ENCODE data around the gene OR10H3.
"Not testable (repeated sequence)": the region's sequence is repeated elsewhere in the genome, so short reads cannot be mapped to it uniquely, and the experiment has no call there.

Gene OR10H3, protein sequence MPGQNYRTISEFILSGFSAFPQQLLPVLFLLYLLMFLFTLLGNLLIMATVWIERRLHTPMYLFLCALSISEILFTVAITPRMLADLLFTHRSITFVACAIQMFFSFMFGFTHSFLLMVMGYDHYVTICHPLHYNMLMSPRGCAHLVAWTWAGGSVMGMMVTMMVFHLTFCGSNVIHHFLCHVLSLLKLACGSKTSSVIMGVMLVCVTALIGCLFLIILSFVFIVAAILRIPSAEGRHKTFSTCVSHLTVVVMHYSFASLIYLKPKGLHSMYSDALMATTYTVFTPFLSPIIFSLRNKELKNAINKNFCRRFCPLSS

DNA sequence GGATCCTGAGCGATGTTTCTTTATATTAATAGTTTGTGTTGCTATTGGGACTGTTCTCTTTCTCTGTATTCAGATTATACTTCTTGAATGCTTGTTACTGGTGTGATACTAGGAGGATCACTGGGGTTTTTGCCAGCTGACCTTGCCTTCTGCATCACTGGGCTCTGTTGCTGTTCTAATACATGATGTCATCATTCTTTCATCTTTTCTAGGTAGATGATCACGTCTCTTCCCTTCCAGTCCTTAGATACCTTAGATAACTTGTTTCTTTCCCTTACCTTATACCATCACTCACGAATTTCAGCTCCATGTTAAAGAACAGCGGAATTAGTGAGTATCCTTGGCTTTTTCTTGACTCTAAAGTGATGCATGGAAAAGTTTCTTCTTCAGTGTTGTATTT, at the start of gene OR10H3:
Gene OR10H3 (plus strand): TSS at position 264 of the 400 bp plus-strand sequence. CDS start 3,408 bp downstream, outside the sequence.
- no peak for DNase-seq (ENCODE audit: low spot score)

DNA sequence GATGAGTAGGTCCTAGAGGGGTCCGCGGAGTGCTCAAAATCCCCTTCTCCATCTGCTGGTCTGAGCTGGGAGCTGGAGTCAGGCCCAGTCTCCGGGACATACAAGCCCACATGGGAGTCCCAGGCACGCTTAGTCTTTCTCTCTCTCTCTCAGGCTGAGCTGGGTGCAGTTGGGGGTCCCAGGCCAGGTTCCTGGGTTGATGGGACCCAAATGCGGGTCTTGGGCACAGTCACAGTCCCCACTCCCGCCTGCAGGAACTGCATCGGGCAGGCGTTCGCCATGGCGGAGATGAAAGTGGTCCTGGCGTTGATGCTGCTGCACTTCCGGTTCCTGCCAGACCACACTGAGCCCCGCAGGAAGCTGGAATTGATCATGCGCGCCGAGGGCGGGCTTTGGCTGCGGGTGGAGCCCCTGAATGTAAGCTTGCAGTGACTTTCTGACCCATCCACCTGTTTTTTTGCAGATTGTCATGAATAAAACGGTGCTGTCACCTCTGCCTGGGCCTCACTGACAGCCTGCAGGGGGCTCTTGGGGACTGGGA, 41.1 kb upstream of the OR10H3 start:
- DNase-seq (ENCODE audit: low spot score), result no peak

DNA sequence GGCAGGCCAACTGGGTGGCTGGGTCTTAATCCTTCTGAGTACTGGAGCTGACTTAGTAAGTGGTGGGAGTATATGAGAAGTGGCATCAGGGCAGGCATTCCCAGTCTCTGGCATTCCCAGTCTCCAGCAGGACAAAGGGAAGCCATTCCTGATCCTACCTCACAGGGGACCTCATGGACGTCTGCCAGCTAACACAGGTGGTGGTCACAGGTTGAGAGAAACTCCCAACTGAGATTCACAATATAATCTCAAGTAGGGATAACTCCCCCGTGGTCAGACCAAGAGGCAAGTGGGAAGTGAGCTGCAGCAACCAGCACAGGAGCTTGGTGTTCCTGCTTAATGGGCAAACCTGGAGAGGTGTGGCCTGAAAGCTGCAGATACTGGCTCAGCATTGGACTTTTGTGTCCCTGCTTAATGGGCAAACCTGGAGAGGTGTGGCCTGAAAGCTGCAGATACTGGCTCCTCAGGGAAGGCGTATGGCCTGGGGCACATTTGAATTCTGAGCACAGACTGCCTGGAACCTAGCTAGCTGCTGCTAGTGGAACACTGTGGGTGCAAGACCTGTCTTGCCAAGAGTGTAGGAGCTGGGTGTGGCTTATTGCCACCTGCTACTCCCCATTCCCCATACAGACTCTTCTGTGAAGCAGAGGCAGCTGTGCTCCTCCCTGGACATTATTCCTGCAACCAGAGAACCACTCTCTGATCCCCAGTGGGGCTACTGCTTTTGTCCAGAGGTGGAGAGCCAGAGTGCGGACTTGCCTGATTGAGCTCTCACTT, 35.8 kb upstream of the OR10H3 start:
- no peak for DNase-seq (ENCODE audit: low spot score)

DNA sequence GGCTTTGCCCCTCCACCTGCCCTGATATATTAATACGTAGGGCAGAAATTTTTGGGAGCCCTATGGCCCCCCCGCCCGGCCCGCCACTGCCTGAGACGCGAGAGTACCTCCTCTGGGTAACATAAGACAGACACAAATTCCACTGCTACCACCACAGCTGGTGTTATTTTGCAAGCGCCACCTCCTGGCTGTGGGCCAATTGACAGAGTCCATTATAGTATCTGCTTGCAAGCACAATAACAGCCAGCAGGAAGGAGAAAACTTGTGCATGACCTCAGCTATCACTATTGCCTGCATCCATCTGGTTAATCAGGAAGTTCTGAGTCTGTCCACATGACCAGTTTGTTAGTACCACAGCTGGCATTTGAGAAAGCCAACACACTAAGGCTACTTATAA, 35.3 kb upstream of the OR10H3 start:
- DNase-seq (ENCODE audit: low spot score), result peak; percentile 25

DNA sequence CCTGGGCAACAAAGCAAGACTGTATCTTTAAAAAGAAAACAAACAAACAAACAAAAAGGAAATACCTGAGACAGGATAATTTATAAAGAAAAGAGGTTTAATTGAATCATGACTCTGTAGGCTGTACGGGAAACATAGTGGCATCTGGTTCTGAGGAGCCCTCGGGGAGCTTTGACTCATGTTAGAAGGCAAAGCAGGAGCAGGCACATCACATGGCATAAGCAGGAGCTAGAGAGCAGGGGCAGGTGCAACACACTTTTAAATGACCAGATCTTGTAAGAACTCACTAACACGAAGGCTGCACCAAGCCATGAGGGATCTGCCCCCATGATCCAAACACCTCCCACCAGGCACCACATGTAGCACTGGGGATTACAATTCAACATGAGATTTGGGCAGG, 23.1 kb upstream of the OR10H3 start:
- no peak for DNase-seq (ENCODE audit: low spot score)

DNA sequence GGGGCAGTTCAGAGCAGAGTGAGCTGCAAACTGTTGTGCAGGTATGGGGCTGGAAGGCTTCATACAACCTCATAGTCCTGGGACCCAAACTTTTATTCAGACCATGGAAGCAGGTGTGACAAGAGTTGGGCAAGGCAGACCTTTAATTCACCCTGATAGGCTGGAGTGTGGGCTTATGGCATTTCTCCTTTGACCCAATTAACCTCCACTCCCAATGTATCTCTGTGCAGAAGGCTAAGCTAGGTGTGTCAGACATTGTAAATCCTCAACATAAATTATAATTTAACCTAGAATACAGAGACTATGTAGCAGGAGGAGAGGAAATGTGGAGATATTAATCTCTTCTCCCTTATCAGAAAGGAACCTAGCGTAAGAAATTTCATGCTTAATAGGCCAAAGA, 22.1 kb upstream of the OR10H3 start:
- DNase-seq (ENCODE audit: low spot score), result no peak

DNA sequence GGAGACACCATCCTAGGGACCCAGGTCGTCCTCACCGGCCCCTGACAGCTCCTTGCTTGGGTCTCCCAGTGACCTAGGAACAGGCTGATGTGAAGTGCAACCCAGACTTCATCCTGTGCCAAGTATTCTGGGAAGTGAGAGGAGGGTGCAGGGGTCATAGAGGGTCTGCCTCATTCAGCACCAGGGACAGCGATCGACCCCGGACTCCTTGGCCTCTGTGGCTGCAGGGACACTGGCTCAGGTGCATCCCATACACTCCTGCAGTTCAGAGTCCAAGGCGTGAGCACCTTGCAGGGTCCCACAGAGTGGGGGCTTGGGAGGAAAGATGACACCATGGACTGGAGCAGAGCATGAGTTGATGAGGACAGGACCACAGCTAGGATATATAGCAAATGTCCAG, 20.0 kb upstream of the OR10H3 start:
- DNase-seq (ENCODE audit: low spot score), result no peak

DNA sequence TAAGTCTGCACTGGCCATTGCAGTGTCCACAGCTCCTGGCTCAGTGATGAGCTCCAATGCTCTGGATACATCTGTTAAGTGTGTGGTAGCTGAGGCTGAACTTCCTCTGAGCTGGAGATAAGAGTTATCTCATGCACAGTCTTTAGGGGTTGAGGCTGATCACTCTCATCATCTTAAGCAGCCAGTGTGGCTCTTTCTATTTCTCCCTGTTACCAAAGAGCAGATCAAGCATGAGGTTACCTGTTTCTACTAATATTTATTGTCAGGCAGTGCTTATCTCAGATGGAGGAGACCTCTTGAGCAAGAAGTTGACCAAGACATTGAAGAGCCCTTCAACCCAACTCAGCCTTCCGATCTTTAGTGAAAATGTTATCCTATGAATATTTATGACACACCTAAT, 16.5 kb upstream of the OR10H3 start:
- no peak for DNase-seq (ENCODE audit: low spot score)

DNA sequence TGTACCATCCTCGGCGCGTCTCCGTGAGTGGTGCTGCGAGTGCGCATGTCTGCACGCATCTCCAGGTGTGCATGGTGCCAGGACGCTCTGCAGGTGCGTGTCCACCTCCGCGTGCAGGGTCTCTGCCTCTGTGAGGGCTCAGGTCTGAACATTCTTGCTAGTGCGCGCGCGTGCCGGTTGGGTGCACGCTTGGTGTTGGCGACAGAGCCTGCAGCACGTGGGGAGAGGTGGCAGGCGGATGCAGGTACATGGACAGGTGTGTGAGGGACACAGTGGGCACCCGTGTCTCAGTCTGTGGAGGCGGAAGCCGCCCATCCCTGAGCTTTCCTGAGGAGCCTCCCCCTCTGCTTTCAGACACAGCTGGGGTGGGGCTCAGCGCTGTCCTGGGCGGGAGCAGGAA, 14.8 kb upstream of the OR10H3 start:
- DNase-seq (ENCODE audit: low spot score), result no peak

DNA sequence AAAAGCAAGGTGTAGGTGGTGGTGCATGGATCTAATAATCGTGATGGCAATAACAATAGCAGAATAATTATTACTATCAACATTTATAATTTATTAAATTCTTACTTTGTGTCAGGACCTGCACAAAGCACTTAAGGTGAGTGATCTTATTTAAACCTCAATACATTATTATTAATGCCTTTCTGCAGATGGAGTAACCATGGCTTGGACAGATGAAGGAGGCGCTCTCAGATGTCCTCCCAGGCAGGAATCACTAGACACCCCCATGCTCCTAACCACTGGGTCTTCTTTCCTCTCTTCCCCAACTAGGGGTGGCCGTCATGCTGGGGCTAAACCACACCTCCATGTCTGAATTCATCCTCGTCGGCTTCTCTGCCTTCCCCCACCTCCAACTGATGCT, 10.1 kb upstream of the OR10H3 start, which contains the start of gene OR10H2:
Gene OR10H2 (plus strand): TSS at position 301 of the 400 bp plus-strand sequence. CDS start 20 bp downstream, at position 321.
- DNase-seq (ENCODE audit: low spot score), result no peak

DNA sequence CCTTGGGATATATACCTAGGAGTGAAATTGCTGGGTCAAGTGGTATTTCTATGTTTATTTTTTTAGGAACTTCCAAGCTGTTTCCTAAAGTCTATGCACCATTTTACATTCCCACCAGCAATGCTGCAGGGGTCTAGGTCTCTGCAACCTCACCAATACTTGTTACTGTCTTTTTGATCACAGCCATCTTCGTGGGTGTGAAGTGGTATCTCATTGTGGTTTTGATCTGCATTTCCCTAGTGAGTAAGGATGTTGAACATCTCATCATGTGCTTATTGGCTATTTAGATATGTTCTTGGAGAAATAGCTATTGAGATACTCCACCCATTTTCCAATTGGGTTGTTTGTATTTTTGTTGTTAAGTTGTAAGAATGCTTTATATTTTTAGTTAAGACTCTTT, 7.2 kb upstream of the OR10H3 start:
- DNase-seq (ENCODE audit: low spot score), result no peak

DNA sequence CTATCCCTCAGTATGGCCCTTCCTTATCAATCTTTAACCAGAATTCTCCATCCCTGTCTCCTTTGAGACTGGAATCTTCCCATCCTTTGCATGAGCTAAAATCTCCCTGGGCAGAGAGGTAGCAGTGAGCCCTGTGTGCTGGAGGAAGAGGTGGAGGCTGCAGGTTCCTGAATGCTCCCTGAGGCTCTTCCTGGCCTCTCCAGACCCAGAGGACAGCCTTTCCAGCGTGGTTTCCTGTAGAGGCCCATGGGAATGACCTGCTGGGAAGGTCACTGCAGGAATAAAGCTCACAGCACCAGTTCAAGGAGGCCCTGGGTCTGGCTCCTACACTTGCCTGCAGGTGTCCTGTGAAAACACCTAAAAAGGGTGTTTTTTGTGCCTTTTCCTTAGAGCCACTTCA, 5.4 kb upstream of the OR10H3 start:
- no peak for DNase-seq (ENCODE audit: low spot score)

DNA sequence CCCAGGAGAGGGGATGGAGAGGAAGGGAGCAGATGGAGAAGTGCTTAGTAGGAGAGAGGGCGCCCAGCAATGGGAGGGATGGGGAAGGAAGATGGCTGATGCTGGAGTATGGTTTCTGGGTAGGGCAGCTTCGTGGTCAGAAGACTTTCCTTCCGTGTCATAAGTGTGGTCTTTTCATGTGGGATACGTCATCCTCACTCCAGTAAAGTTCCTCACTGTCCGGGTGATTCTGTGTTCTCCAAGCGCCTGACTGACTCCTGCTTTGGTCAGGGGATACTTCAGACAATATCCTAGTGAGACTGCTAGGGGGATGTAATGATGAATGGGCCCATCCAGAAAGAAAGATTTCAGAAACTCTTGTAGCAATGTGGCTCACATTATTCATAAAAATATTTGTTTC, 3.9 kb upstream of the OR10H3 start:
- DNase-seq (ENCODE audit: low spot score), result no peak

DNA sequence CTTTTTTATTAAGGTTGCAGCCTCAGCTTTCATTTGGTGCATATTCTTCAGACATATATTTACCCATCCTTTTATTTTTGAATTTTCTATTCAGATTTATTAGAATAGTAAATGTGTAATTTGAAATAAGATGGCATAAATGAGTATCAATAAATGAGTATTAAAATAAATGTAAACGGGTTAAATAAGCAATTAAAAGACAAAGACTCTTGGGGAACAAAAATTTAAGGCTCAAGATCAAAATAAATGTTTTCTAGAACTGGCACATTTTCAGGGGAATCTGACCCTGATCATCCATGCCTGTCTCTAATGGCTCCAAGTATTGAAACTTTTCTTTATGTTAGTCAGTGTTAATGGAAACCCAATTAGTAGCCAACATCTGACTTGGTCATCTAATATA, 3.0 kb downstream of the OR10H3 start:
- DNase-seq (ENCODE audit: low spot score), result no peak

DNA sequence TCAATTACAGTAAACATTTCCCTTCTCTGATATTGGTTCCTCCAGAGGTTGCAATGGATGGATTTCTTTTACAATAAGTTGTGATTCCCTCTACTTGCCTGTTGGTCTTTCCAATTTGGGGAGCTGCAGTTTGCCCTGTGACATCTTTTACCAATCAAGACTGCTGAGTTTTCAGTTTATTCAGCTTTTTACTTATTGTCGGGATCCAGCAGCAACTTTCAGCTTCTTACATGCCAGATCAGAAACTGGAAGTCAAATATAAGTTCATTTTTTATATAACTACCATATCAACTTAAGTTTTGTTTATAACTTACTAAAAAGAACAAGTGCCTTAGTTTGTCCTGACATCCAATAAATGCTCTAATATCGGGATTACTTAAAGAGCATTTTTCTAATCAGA, 10.5 kb downstream of the OR10H3 start:
- no peak for DNase-seq (ENCODE audit: low spot score)

DNA sequence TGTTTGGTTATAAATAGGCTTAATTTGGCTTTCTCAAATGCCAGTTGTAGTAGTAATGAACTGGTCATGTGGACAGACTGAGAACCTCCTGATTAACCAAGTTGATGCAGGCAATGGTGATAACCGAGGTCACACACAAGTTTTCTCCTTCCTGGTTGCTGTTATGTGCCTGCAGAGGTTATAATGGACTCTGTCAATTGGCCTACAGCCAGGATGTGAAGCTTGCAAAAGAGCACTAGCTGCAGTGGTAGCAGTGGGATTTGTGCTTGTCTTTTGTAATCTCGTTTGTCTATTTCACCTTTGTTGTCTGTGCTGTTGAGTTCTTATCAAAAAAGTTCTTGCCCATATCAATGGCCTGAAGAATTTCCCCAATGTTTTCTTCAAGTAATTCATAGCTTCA, 20.6 kb downstream of the OR10H3 start:
- DNase-seq (ENCODE audit: low spot score), result no peak

DNA sequence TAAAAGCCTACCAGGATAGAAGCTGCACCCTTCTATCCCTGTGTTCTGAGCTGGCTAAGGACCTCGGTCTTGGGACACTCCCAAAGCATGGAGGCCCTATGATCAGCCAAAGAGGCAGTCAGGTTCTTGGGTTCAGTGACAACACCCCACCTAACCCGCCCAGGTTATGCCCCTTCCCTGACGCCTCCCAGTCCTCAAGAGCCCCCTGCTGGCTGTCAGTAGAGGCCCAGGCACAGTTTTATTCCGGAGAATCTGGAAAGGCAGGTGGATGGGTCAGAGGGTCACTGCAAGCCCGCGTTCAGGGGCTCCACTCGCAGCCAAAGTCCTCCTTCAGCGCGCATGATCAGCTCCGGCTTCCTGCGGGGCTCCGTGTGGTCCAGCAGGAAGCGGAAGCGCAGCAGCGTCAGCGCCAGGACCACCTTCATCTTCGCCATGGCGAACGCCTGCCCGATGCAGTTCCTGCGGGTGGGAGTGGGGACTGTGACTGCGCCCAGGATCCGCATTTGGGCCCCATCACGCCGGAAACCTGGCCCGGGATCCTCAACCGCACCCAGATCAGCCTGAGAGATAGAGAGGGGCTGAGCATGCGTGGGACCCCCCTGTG, 22.3 kb downstream of the OR10H3 start:
- DNase-seq (ENCODE audit: low spot score), result no peak

DNA sequence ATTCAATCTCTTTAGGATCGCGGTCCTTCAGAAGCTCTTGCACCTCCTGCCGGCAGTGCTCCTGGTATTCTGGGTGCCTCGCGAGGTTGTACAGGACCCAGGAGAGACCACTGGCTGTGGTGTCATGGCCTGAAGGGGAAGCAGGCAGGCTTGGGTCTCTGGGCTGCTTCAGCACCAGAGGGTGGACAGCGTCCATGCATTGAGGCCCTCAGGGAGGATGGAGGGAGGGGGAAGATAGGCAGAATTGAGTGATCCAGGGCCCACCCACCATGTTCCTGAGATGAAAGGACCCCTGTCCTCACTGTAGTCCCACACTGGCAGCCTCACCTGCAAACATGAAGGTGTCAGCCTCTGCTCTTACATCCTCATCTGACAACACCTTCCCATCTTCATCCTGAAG, 31.8 kb downstream of the OR10H3 start:
- no peak for DNase-seq (ENCODE audit: low spot score)

DNA sequence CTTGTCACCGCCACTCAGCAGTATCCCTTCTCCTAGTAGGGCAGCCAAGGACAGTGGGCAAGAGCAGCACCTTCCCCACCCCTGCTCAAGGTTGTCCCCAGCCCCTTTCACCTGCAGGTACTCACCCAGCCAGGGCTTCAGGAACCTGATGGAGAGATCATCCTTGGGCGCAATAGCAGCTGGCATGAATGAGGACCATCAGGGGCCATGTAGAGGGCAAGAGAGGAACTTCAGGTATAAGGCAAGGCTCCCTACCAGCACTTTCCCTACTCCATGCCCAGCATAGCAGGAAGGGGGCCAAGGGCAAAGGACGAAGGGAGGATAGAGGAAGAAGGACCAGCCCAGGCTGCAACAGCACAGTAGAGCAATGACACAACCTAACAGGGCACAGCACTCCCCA, 36.4 kb downstream of the OR10H3 start:
- DNase-seq (ENCODE audit: low spot score), result not testable (repeated sequence)

DNA sequence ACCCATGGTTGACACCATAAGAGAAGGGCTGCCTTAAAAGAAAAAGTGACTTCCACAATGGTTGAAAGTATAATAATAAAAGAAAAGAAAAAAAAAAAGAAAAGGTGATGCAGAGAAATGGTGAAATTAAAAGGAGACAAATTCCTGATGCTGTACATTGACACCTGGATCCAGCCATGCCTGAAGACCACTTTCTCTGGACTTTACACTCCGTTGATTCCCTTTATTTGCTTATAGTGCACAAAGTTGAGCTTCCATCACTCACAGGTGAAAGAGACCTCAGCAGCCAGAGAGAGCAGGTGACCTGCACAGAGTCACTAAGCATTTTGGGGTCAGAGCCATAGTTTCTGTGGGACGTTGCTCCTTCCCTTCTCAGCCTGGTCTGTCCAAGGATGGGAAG, 37.5 kb downstream of the OR10H3 start:
- no peak for DNase-seq (ENCODE audit: low spot score)

DNA sequence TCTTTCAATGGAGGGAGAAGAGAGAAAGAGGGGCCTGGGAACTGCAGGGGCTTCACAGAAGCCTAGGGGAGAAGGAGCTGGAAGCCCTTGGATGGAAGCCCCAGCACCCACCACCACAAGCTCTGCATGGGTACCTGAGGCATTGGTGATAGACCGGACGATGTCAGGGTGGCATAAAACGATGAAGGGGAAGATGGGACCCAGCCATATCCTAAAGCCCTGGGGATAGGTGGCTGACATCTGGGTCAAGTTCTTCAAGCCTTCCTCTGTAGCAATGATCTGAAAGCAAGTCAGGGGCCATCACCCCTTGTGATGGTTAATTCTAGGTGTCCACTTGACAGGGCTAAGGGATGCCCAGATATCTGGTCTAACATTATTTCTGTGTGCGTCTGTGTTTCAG, 38.5 kb downstream of the OR10H3 start:
- no peak for DNase-seq (ENCODE audit: low spot score)

DNA sequence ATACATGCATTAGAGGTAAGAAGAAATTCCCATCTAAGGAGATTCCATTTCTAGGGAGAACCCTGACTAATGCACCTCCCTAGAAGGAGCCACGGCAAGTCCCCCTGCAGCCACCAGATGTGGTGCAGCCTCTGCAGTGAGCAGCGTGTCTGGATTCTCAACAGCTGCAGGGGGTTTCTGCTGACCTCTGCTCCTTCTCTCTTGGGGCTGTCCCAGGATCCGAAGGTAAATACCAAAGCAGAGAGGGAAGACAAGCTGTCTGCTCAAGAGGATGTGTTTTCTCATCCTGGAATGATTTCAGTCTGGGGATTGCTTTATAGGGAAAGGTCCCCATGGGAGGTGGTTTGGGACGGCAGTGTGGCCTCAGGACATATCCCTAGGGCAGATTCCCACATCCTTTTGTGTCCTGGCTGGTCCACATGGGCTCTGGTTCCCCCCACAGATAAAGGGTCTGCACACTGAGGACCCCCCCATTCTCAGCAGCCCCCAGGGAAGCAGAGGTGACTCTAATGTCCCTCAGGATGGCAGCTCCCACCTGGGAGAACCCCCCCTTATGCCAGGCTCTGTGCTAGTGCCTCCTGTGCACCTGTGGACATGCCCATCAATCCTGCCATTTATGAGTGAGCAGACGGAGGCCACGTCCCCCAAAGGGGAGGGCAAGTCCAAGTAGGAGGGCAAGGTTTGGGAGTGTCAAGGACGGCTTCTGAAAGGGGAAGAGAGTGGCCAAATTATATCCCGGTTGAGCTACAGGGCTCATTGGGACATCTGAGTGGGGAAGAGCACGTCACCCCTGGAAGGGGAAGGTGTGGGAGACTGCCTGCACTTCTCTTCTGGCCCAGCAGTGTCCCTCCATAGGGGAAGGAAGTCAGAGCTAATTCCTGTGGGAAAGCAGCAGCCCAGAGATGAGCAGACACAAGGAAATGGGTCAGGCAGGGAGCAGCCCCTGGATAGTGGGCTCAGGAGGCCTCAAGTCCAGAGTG, 39.5 kb downstream of the OR10H3 start:
- no peak for DNase-seq (ENCODE audit: low spot score)
